GM23338 (cell line): ENCODE measurements around the gene TUBB1. TPM values are rescaled to one million over a fixed set of nuclear protein-coding genes. Genes with fewer than 3 reads are reported as not detected.

ENCODE experiments used
- ATAC-seq: fragments of 200-7000 bp; cut with Tn5 transposase; 3 replicates; pipeline ENCODE4 v1.9.1; 2020
- DNase-seq: peaks from one replicate; pipeline ENCODE4 v3.0.0-alpha.2; 2015; ENCODE audit warnings: low spot score
- H2AFZ ChIP-seq: fragments of 200-600 bp; sonication (generic); 2 replicates; pipeline ENCODE4 v1.8.0; 2016; ENCODE audit warnings: antibody characterized with exemption, mild to moderate bottlenecking, moderate library complexity
- H3F3A ChIP-seq: fragments of 200-600 bp; sonication (generic); replicated peaks from 2 replicates; pipeline ENCODE4 v1.8.0; 2017; ENCODE audit warnings: antibody characterized with exemption, mixed run types, low read depth
- H3K27ac ChIP-seq: fragments of 200-600 bp; sonication (generic); 2 replicates; pipeline ENCODE4 v1.6.1; 2016; ENCODE audit warnings: low read depth
- H3K27me3 ChIP-seq: fragments of 200-600 bp; sonication (generic); 2 replicates; pipeline ENCODE4 v1.8.0; 2016; ENCODE audit warnings: mild to moderate bottlenecking, mixed run types, moderate library complexity; ENCODE audit not compliant: insufficient read depth
- H3K36me3 ChIP-seq: fragments of 200-600 bp; sonication (generic); 2 replicates; pipeline ENCODE4 v1.8.0; 2016; ENCODE audit warnings: mild to moderate bottlenecking; ENCODE audit not compliant: insufficient read depth
- H3K4me1 ChIP-seq: fragments of 200-600 bp; sonication (generic); 2 replicates; pipeline ENCODE4 v1.8.0; 2016; ENCODE audit warnings: mild to moderate bottlenecking, moderate library complexity; ENCODE audit not compliant: insufficient read depth
- H3K4me2 ChIP-seq: fragments of 200-600 bp; sonication (generic); 2 replicates; pipeline ENCODE4 v1.7.1; 2017; ENCODE audit warnings: mixed run types
- H3K4me3 ChIP-seq: fragments of 200-600 bp; sonication (generic); 2 replicates; pipeline ENCODE4 v1.6.1; 2016; ENCODE audit warnings: mixed run types
- H3K79me2 ChIP-seq: fragments of 200-600 bp; sonication (generic); replicated peaks from 2 replicates; pipeline ENCODE4 v1.8.0; 2017; ENCODE audit warnings: mild to moderate bottlenecking; ENCODE audit not compliant: insufficient read depth
- H3K9me2 ChIP-seq: fragments of 200-600 bp; sonication (generic); 2 replicates; pipeline ENCODE4 v1.8.0; 2017; ENCODE audit not compliant: insufficient read depth
- H4K20me1 ChIP-seq: fragments of 200-600 bp; sonication (generic); replicated peaks from 2 replicates; pipeline ENCODE4 v1.8.0; 2017; ENCODE audit warnings: mild to moderate bottlenecking; ENCODE audit not compliant: insufficient read depth
- H3K27ac Mint-ChIP-seq: 2 replicates; pipeline ENCODE4 v1.8.0; 2020; ENCODE audit warnings: inconsistent platforms, mild to moderate bottlenecking, moderate library complexity, mixed read lengths
- H3K27me3 Mint-ChIP-seq: 3 replicates; pipeline ENCODE4 v1.8.0; 2022; ENCODE audit warnings: low read depth, mild to moderate bottlenecking, moderate library complexity, mixed read lengths, inconsistent platforms; ENCODE audit not compliant: insufficient read depth, poor library complexity
- H3K36me3 Mint-ChIP-seq: 3 replicates; pipeline ENCODE4 v1.8.0; 2021; ENCODE audit warnings: low read depth, mild to moderate bottlenecking, inconsistent platforms, moderate library complexity, mixed read lengths
- H3K4me1 Mint-ChIP-seq: 3 replicates; pipeline ENCODE4 v1.8.0; 2020; ENCODE audit warnings: mild to moderate bottlenecking, inconsistent platforms, mixed read lengths
- H3K4me3 Mint-ChIP-seq: 3 replicates; pipeline ENCODE4 v1.8.0; 2021; ENCODE audit warnings: moderate library complexity, mild to moderate bottlenecking, inconsistent platforms, mixed read lengths
- H3K9me3 Mint-ChIP-seq: 3 replicates; pipeline ENCODE4 v1.8.0; 2020; ENCODE audit warnings: moderate library complexity, mild to moderate bottlenecking, inconsistent platforms, mixed read lengths
- CREB1 ChIP-seq: fragments of 250-450 bp; sonication (Bioruptor Pico); IDR thresholded peaks from 2 replicates; pipeline ENCODE4 v1.5.0; 2020; ENCODE audit warnings: low read depth, mild to moderate bottlenecking, moderate library complexity
- CTCF ChIP-seq, 2 experiments: fragments of 200-600 bp in 1 of 2; sonication (generic) in 1 of 2; conservative IDR thresholded peaks; 2 replicates each; pipeline versions ENCODE4 v1.5.1 to v1.6.1; 2016 to 2017; ENCODE audit warnings: antibody characterized with exemption in 2 of 2, low read depth in 2 of 2, mild to moderate bottlenecking in 2 of 2, moderate library complexity in 1 of 2
- ETS1 ChIP-seq: IDR thresholded peaks from 2 replicates; pipeline ENCODE4 v1.6.1; 2016; ENCODE audit warnings: antibody characterized with exemption
- EZH2 ChIP-seq: fragments of 200-600 bp; sonication (generic); IDR thresholded peaks from one replicate; pipeline ENCODE4 v1.8.0; 2017; ENCODE audit warnings: antibody characterized with exemption, mild to moderate bottlenecking, low read depth; ENCODE audit not compliant: unreplicated experiment
- EZH2phosphoT487 ChIP-seq: fragments of 200-600 bp; sonication (generic); IDR thresholded peaks from one replicate; pipeline ENCODE4 v1.8.1; 2018; ENCODE audit warnings: antibody characterized with exemption; ENCODE audit not compliant: unreplicated experiment
- JUNB ChIP-seq: IDR thresholded peaks from one replicate; pipeline ENCODE4 v1.6.1; 2016; ENCODE audit warnings: antibody characterized with exemption; ENCODE audit not compliant: unreplicated experiment
- NANOG ChIP-seq: IDR thresholded peaks from 2 replicates; pipeline ENCODE4 v1.6.1; 2016; ENCODE audit warnings: antibody characterized with exemption, borderline replicate concordance
- POLR2AphosphoS5 ChIP-seq: IDR thresholded peaks from 2 replicates; pipeline ENCODE4 v1.6.1; 2016; ENCODE audit warnings: antibody characterized with exemption, low read depth
- REST ChIP-seq: IDR thresholded peaks from one replicate; pipeline ENCODE4 v1.6.1; 2018; ENCODE audit warnings: antibody characterized with exemption; ENCODE audit not compliant: unreplicated experiment
- STAT1 ChIP-seq: IDR thresholded peaks from one replicate; pipeline ENCODE4 v1.6.1; 2016; ENCODE audit warnings: antibody characterized with exemption; ENCODE audit not compliant: unreplicated experiment
- ZNF114 ChIP-seq: fragments of 250-450 bp; sonication (Bioruptor Pico); IDR thresholded peaks from 2 replicates; pipeline ENCODE4 v1.5.0; 2020; ENCODE audit warnings: mild to moderate bottlenecking, moderate library complexity
- ZNF331 ChIP-seq: fragments of 250-450 bp; sonication (Bioruptor Pico); IDR thresholded peaks from 2 replicates; pipeline ENCODE4 v1.5.0; 2020; ENCODE audit warnings: low read depth, mild to moderate bottlenecking, moderate library complexity
- ZNF462 ChIP-seq: fragments of 250-450 bp; sonication (Bioruptor Pico); IDR thresholded peaks from 2 replicates; pipeline ENCODE4 v1.5.0; 2020; ENCODE audit warnings: mild to moderate bottlenecking, moderate library complexity
- polyA plus RNA-seq: library from polyadenylated mRNA; unstranded; fragments of >200 nt; fragmentation: Nextera tagmentation; extraction: Ambion mirVana; gene quantifications from 2 replicates; pipeline ENCODE4 v1.2.1, GENCODE V29; 2016
- total RNA-seq: library from RNA; depleted of rRNA; stranded (reverse); fragments of >200 nt; shearing (Covaris generic); gene quantifications from 2 replicates; pipeline ENCODE4 v1.2.3, GENCODE V29; 2014

The TUBB1 gene
- total and polyA plus RNA-seq, 2 experiments from 2014 or later = not detected

- H3K36me3 Mint-ChIP-seq = peaks cover 66% of the 10 kb centered on the region
- Histone ChIP-seq H4K20me1 (peaks cover 43% of the 10 kb centered on the region), H3K9me2 (no peaks in the 10 kb centered on the region), H3K27me3 (0 out of 2 replicates have a peak, but pooled peaks cover 4% of the 10 kb centered on the region), H2AFZ (no peak overlapping the region), H3K4me1 (peaks cover 32% of the 10 kb centered on the region), H3K36me3 (peaks cover 34% of the 10 kb centered on the region), H3F3A (0 out of 2 replicates have a peak, but pooled peaks cover 2% of the 10 kb centered on the region), H3K4me3 (no peak overlapping the region), H3K27ac (no peak overlapping the region), H3K4me2 (no peak overlapping the region), H3K79me2 (peaks cover 50% of the 10 kb centered on the region)
- ATAC-seq (no peak), DNase-seq (no peak)
- no peak for TF ChIP-seq CTCF (conservative IDR thresholded peaks at IDR 0.05; ENCODE audit: low read depth in 2 of 2)
- TF ChIP-seq JUNB = no peak
- TF ChIP-seq ZNF462 (CRISPR knock-in tag) = no peak
- TF ChIP-seq NANOG = no peak
- TF ChIP-seq EZH2phosphoT487 = no peak
- TF ChIP-seq CREB1 = no peak
- TF ChIP-seq EZH2 = no peak
- TF ChIP-seq ZNF331 = no peak
- TF ChIP-seq REST = no peak
- no peak for TF ChIP-seq ZNF114 (CRISPR knock-in tag)
- no peak for TF ChIP-seq STAT1
- TF ChIP-seq ETS1 = no peak
- TF ChIP-seq POLR2AphosphoS5 = no peak
- peaks cover 30% of the 10 kb centered on the region for H3K27me3 Mint-ChIP-seq
- no peak overlapping the region for H3K4me3 Mint-ChIP-seq
- peaks cover 39% of the 10 kb centered on the region for H3K4me1 Mint-ChIP-seq
- no peaks in the 10 kb centered on the region for H3K9me3 Mint-ChIP-seq
- H3K27ac Mint-ChIP-seq = no peak overlapping the region
Observed at GRCh38 chr20:59028812-59029211, 9.6 kb downstream of the TUBB1 start.
